GM15510 (cell line): Measurements from ENCODE around the gene PIP5K1B.

Source experiments
- POLR2A ChIP-seq: IDR thresholded peaks from 3 replicates; pipeline ENCODE4 v1.6.1; 2011; ENCODE audit warnings: borderline replicate concordance; ENCODE audit not compliant: insufficient read length; ENCODE audit errors: extremely low read depth

Gene PIP5K1B, protein sequence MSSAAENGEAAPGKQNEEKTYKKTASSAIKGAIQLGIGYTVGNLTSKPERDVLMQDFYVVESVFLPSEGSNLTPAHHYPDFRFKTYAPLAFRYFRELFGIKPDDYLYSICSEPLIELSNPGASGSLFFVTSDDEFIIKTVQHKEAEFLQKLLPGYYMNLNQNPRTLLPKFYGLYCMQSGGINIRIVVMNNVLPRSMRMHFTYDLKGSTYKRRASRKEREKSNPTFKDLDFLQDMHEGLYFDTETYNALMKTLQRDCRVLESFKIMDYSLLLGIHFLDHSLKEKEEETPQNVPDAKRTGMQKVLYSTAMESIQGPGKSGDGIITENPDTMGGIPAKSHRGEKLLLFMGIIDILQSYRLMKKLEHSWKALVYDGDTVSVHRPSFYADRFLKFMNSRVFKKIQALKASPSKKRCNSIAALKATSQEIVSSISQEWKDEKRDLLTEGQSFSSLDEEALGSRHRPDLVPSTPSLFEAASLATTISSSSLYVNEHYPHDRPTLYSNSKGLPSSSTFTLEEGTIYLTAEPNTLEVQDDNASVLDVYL

GRCh38 chr9:68704814-68705530 is at the start of gene PIP5K1B:
PIP5K1B (plus strand) TSS chr9:68705240; CDS start chr9:68822615, 117,375 bp downstream.
- peak; percentile 66 for TF ChIP-seq POLR2A

DNA sequence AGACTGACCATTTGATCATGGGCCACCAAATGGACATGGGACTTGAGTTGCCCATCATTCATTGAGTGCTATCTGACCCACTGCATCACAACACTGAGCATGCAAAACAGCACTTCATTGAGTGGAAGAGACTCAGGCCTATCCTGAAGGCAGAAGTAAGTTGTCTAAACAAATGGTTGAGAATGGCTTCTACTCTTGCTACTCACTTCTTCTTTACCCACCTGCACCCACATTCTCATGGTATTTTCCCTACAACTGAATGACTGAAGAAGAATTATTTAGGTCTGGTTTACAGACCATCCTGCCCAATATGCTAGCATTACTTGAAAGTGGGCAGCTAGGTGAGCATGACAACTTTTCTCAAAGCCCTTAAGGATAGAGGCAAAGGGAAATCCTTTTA is 41.0 kb upstream of the PIP5K1B start:
- no peak for TF ChIP-seq POLR2A

GRCh38 chr9:68668127-68668526 is 36.9 kb upstream of the PIP5K1B start:
- no peak for TF ChIP-seq POLR2A

- TF ChIP-seq POLR2A = no peak
Observed at GRCh38 chr9:68669218-68669617, 35.8 kb upstream of the PIP5K1B start.

- no peak for TF ChIP-seq POLR2A
Observed at GRCh38 chr9:68672215-68672614, 32.8 kb upstream of the PIP5K1B start.

- no peak for TF ChIP-seq POLR2A
Observed at GRCh38 chr9:68672625-68673024, 32.4 kb upstream of the PIP5K1B start.

DNA sequence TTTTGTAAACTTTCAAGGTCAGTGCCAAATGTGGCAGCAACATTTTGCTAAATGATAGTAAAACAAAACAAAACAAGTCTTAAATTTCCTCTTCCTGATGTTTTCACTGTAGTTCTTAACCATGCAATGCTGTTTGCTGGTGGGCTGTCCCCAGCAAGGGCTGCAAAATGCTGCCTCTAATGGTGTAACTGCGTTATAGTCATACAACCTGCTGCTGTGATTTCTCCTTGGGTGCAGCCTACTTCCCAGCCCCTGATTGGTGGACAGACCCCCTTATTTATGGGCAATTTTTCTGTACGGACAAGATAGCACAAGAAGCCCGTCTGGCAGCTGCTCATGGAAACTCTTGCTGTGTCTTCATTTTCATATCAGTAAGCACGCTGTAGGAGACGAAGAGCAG is 26.6 kb upstream of the PIP5K1B start:
- no peak for TF ChIP-seq POLR2A

- TF ChIP-seq POLR2A = no peak
Observed at GRCh38 chr9:68683433-68683832, 21.6 kb upstream of the PIP5K1B start.

- TF ChIP-seq POLR2A = no peak
Observed at GRCh38 chr9:68685213-68685612, 19.8 kb upstream of the PIP5K1B start.

DNA sequence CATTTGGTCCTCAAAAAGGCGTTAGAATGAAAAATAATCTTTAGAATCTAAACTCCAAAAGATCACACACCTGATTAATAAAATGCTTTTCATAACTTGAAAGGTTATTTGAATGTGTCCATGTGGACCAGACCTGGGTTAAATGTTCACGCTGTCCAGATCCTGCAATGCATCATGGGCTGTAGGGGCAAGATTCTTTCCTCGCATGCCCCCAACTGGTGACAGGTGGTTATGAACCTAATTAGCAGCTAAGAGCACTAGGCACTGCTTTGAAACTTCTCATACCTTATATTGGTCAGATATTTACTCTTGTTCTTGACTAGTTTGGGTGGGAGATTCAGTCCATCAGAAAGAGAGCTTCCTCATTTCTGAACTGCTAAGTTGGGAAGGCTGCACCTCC is 19.3 kb upstream of the PIP5K1B start:
- no peak for TF ChIP-seq POLR2A

DNA sequence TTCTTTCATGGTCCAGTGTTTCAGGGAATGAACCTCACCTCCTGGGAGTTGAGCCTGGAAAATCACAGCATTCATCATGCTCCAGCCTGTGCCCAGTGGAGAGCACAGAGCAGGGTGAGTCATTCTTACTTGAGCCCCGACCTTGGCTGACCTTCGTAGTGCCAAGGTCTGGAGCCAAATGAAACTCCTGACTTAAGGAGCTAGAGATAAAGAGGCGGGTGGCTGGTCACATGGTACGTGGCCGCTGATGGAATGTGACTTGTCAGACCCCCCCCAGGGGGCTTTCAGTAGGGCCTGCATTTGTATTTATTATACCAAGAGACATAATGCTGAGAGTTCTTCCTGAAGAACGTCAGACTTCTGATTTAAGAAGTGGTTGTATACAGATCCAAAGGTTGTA is 15.0 kb upstream of the PIP5K1B start:
- TF ChIP-seq POLR2A = no peak

- no peak for TF ChIP-seq POLR2A
Observed at GRCh38 chr9:68692519-68692918, 12.5 kb upstream of the PIP5K1B start.

GRCh38 chr9:68694125-68694524 is 10.9 kb upstream of the PIP5K1B start:
- no peak for TF ChIP-seq POLR2A

DNA sequence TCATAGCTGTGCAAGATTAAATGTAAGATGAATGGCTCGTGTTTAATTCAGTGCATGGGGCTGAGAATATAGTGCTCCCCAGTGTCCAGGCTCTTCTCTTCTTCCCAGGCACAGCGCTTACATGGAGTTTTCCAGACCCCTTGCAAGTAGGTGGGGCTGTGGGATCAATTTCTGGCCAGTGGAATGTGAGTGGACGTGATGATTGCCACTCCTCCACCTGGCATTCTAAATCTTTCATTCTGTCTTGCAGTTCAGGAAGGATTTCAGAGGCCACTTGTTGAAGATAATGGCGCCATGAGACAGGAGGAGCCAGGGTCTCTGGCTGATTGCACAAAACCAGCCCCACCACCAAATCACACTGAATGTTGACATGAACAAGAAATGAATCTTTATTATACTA is 7.2 kb upstream of the PIP5K1B start:
- no peak for TF ChIP-seq POLR2A

GRCh38 chr9:68698943-68699509 is 6.0 kb upstream of the PIP5K1B start:
- TF ChIP-seq POLR2A = no peak
